ENCODE data around the gene MYO1E.
"Not testable (repeated sequence)": the region's sequence is repeated elsewhere in the genome, so short reads cannot be mapped to it uniquely, and the experiment has no call there.

The MYO1E gene

DNA sequence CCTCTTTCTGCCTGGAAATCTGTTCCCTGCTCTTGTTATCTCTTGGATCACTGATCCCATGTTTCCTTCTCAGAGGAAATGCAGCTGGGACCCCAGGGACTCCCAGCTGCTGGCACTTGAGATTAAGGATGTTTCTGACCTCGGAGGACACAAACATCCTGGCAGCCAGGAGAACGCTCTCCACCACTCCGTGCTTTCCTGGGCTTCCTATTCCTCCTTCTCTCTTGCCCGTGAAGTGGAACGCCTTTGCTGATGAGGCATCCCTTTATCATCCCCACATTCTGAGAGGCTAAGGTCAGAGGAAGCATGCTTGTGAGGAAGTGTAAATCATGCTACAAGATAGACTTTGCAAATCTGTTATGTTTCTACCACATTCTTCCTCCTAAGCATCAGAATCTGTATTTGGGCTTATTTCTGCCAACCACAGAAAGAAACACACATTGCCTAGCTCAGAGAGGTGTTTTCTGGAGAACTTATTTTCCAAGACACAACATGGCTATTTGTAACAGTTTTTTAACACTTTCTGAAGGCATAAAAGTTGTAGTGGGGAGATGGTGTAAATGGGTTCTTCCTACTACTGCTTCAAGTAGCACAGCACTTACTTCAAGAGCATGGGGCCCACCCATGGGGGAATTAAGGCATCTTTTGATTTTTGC, 191.6 kb downstream of the MYO1E start:
- DNase-seq, result no peak

DNA sequence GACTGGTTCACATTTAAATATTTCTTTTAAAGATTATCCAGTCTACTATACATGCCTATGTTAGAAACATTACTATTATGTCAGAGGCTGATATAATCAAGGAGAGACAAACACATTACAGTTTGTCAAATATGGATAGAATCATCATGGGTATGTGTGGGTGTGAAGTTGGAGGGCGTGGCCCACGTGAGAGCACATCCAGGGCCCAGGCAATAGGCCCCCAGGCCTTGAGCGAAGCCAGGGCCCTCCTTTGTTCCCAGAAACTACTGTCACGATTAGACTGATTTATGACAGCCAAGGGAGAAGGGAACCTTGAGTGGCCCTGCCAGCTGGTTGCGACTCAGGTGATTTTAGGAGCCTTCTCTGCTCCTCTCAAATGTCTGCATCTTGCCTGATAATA, 193.0 kb downstream of the MYO1E start:
- DNase-seq, result no peak

GRCh38 chr15:59178151-59178695, 194.4 kb downstream of the MYO1E start:
- DNase-seq, result no peak

GRCh38 chr15:59177317-59177660, 195.4 kb downstream of the MYO1E start:
- DNase-seq, result no peak

DNA sequence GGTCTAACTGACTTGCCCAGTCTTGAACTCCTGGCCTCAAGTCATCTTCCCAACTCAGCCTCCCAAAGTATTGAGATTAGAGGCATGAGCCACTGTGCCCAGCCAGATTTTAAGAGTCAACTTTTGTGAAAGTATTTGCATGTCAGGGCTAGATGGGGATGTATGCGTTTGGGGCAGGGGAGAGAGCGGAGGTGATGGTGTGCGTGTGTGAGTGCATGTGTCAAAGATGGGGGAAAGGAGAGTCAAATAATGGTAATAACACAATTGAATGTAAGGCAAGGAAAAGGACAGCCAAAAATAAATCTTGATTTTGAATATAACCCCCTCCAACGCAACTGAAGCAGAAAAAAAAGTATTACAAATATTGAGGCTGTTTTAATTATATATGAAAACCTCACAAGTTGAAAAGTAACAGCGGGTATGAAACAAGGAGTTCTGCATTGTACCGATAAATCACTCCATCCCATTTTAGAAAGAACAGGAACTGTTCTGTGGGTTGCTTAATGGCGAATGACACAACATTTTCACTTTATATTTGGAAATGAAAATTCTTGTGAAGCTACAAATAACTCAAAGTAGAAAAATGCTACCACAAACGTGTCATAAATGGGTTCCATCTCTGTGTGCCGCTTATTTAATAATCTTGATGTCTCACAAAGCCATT, 195.9 kb downstream of the MYO1E start:
- DNase-seq, result no peak

DNA sequence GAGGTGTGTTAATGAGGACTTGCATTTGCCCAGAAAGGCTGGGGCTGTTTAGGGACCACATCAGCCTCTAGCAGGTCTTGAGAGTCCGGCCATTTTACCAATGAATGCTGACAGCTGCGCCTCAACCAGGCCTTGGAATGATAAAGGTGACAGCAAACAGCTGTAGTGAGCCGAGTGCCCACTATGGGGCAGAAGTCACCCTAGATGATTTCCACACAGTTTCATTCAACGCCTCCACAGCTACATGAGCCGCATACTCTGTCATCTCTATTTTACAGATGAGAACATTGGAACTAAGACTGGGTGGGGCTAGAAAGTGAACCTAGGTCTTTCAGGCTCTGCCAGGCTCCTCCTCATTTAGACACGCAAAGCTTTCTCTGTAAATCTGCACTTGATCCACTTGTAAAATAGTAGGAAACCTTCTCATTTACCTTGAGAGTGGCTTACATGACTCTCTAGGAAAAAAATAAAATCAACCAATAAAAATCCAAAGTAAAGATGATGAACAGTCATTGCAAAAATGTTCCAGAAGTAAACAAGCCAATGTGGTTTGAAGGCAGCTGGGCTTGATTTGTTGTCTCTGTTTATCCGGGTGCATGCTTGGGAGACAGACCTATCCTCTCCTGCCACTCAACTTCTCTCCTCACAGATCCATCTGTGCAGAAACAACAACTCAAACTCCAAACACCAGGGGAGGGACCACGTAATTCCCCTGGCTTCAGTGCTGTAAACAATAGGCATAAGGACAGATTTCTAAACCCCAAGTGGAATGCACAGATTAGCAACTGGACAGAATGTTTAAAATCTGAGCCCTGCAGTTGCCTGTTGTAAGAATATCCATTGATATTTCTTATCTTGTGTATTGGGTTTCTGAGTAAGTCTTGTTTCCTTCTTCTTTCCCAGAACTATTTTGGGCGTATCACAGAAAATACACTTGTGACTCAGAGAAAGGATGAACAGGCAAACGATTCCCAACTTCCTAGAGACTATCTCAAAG, 197.5 kb downstream of the MYO1E start:
- peak; percentile 80 for DNase-seq

DNA sequence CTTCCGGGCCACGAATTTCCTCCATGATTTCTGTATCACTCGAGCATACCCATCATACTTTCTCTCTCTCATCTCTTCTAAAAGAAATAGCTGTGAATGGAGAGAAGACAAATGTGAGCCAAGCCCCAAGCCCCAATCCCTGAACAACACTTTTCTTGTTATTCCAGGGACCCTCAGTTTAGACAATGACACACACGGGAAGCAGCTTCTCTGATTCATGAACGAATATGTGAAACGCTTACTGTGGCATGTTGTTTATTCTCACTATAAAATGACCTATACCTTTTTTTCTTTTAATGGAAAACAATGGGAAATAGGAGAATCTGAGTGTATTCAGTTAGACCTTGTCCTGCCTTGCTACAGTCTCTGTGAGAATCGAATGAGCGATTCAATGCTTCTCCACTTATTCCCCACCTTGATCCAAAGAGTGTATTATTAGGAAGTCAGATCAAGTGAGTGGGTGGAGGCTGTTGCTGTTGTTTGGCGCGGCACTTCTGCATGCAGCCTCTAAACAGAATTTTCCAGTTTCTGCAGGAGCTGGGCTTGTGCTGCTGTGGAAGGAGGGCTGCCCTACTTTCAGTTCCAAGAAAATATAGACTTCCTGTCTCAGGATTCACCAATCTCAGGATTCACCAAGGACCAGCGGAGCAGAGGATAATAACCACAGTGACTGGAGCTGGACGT, 198.4 kb downstream of the MYO1E start:
- DNase-seq, result no peak

- no peak for DNase-seq
These were observed 199.5 kb downstream of the MYO1E start for GRCh38 chr15:59173194-59173593.

DNA sequence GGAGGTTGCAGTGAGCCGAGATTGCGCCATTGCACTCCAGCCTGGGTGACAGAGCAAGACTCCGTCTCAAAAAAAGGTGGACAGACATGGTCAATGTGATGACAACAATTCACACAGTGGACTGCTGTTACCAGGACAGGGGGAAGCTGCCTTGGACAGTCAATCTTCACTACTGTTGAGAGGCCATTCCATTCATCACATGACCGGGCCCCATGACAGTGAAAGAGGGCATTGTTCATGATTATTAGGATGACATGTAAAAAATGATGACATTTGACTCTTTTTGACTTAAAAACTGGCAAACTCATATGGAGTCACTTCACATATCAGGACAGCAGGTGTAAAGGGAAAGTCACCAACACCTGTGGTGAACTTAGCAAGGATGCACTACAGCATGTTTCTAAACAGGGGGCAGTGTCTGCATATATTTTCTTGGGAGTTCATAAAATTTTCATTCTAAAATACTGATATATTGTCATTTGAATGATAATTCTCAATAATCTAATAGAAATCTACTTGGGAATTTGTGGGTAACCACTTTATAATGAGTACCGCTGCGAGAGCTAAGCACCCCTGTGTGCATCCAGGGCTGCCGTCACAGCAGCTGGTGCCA, 200.3 kb downstream of the MYO1E start:
- DNase-seq, result no peak

- no peak for DNase-seq
These were observed 201.6 kb downstream of the MYO1E start for GRCh38 chr15:59171067-59171397.

- DNase-seq, result peak; percentile 66
These were observed 202.2 kb downstream of the MYO1E start for GRCh38 chr15:59170295-59171066.

- no peak for DNase-seq
These were observed 203.4 kb downstream of the MYO1E start for GRCh38 chr15:59169251-59169708.

- DNase-seq, result no peak
These were observed 204.1 kb downstream of the MYO1E start for GRCh38 chr15:59168536-59168935.

GRCh38 chr15:59166601-59167265, 205.9 kb downstream of the MYO1E start:
- DNase-seq, result no peak

GRCh38 chr15:59166166-59166565, 206.5 kb downstream of the MYO1E start:
- DNase-seq, result no peak

- no peak for DNase-seq
These were observed 206.9 kb downstream of the MYO1E start for GRCh38 chr15:59165726-59166125.

GRCh38 chr15:59162080-59162479, 210.6 kb downstream of the MYO1E start:
- DNase-seq, result not testable (repeated sequence)

- DNase-seq, result peak; percentile 77
These were observed 211.6 kb downstream of the MYO1E start for GRCh38 chr15:59160880-59161593.

GRCh38 chr15:59159210-59159609, 213.5 kb downstream of the MYO1E start:
- no peak for DNase-seq

- no peak for DNase-seq
These were observed 214.0 kb downstream of the MYO1E start for GRCh38 chr15:59158701-59159034.
